OCI-LY1 (cell line): Measurements from ENCODE around the gene FEV.

Experiments
- H2AFZ ChIP-seq: fragments of 200-600 bp; sonication (generic), shearing (Covaris generic); 2 replicates; pipeline ENCODE4 v1.6.0; 2014; ENCODE audit warnings: antibody characterized with exemption, mild to moderate bottlenecking, low read length
- H3F3A ChIP-seq: fragments of 200-600 bp; sonication (generic), shearing (Covaris generic); 2 replicates; pipeline ENCODE4 v1.6.0; 2014; ENCODE audit warnings: mild to moderate bottlenecking, antibody characterized with exemption, low read length, moderate library complexity; ENCODE audit not compliant: insufficient read depth
- H3K27ac ChIP-seq: fragments of 200-600 bp; sonication (generic); 2 replicates; pipeline ENCODE4 v1.5.1; 2014; ENCODE audit warnings: low read length, mixed run types, mild to moderate bottlenecking, low read depth; ENCODE audit not compliant: poor library complexity, severe bottlenecking
- H3K27me3 ChIP-seq: fragments of 200-600 bp; sonication (generic); 2 replicates; pipeline ENCODE4 v1.6.0; 2014; ENCODE audit warnings: antibody characterized with exemption, mild to moderate bottlenecking, low read length, moderate library complexity; ENCODE audit not compliant: insufficient read depth
- H3K36me3 ChIP-seq: fragments of 200-600 bp; sonication (generic); 2 replicates; pipeline ENCODE4 v1.6.1; 2014; ENCODE audit warnings: mild to moderate bottlenecking, antibody characterized with exemption, low read length, moderate library complexity, mixed read lengths; ENCODE audit not compliant: insufficient read depth
- H3K4me1 ChIP-seq: fragments of 200-600 bp; sonication (generic); 2 replicates; pipeline ENCODE4 v1.5.1; 2014; ENCODE audit warnings: mild to moderate bottlenecking, low read length, moderate library complexity; ENCODE audit not compliant: insufficient read depth, severe bottlenecking
- H3K4me2 ChIP-seq: fragments of 200-600 bp; sonication (generic), shearing (Covaris generic); 2 replicates; pipeline ENCODE4 v1.6.1; 2014; ENCODE audit warnings: low read length
- H3K4me3 ChIP-seq: fragments of 200-600 bp; sonication (generic); 2 replicates; pipeline ENCODE4 v1.5.1; 2014; ENCODE audit warnings: low read length, low read depth, mild to moderate bottlenecking, mixed read lengths; ENCODE audit not compliant: poor library complexity, severe bottlenecking
- H3K79me2 ChIP-seq: fragments of 200-600 bp; shearing (Covaris generic); 2 replicates; pipeline ENCODE4 v1.6.1; 2016; ENCODE audit warnings: mixed run types, low read length, mixed read lengths; ENCODE audit not compliant: insufficient read depth
- H3K9ac ChIP-seq: fragments of 200-600 bp; sonication (generic), shearing (Covaris generic); 2 replicates; pipeline ENCODE4 v1.6.1; 2014; ENCODE audit warnings: mild to moderate bottlenecking, low read length, mixed read lengths
- H3K9me2 ChIP-seq: fragments of 200-600 bp; sonication (generic), shearing (Covaris generic); 2 replicates; pipeline ENCODE4 v1.6.1; 2014; ENCODE audit warnings: low read depth, mild to moderate bottlenecking, low read length, mixed read lengths
- H3K9me3 ChIP-seq: fragments of 200-600 bp; shearing (Covaris generic); 2 replicates; pipeline ENCODE4 v1.6.1; 2014; ENCODE audit warnings: low read length, mixed read lengths
- H4K20me1 ChIP-seq: fragments of 200-600 bp; sonication (generic), shearing (Covaris generic); 2 replicates; pipeline ENCODE4 v1.6.0; 2016; ENCODE audit warnings: mild to moderate bottlenecking, low read length; ENCODE audit not compliant: insufficient read depth
- EZH2 ChIP-seq: fragments of 200-600 bp; sonication (generic), shearing (Covaris generic); IDR thresholded peaks from 2 replicates; pipeline ENCODE4 v1.8.0; 2017; ENCODE audit warnings: borderline replicate concordance, mixed run types, mild to moderate bottlenecking, antibody characterized with exemption, low read length, moderate library complexity, mixed read lengths
- TF ChIP-seq, protein P1 (sequence below): fragments of 200-600 bp; sonication (generic), shearing (Covaris generic); IDR thresholded peaks from 2 replicates; pipeline ENCODE4 v1.5.1; 2017; ENCODE audit warnings: mild to moderate bottlenecking, antibody characterized with exemption, low read length, moderate library complexity, mixed read lengths

FEV gene

DNA sequence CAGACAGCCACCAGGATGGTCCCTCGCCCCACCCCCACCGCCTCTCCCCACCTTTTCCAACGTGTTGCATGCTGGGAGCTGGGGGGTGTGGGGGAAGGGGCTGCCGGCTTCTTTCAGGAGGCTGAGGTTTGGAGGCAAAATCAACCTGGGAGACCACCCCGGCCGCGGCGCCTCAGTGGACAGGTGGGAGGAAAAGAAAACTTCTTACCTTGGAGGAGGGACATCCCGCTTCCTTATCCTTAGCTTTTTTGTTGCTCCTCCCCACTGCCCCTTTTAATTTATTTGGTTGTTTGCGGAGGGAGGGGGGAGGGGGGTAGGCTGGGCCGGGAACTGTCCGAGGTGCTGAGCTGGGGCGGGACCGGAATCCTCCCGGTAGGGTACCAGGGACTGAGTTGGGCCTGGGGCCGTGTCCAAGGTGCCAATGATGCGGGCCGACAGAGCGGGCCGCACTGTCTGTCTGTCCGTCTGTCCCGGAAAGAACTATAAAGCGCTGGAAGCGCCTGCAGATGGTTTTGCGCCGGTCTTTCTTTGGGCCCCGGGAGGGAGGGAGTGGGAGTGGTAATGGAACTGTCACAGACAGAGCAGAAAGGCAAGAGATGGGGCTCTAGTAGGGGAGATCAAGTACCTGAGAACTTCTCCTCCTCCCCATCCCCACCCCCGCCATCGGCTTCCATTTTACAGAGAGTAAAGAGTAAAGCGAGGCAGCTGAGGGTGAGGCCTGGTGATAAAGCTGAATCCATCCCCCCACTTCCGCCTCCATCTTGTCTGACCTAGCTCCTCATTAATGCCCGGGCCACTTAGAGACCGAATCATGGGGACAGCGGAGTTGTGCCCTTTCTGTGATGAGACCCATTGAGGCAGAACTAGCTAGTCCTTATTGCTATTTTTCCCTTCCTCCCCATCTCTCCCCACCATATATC, 23.1 kb downstream of the FEV start:
- Histone ChIP-seq H4K20me1 (no peaks in the 10 kb centered on the region), H3K79me2 (no peaks in the 10 kb centered on the region), H3F3A (no peaks in the 10 kb centered on the region), H3K4me2 (no peak overlapping the region), H3K4me1 (peaks cover 3% of the 10 kb centered on the region), H3K27ac (no peak overlapping the region), H3K27me3 (no peaks in the 10 kb centered on the region), H3K9ac (no peak overlapping the region), H3K9me2 (no peaks in the 10 kb centered on the region), H3K4me3 (no peak overlapping the region), H3K9me3 (no peaks in the 10 kb centered on the region), H3K36me3 (no peaks in the 10 kb centered on the region), H2AFZ (no peak overlapping the region)
- TF ChIP-seq EZH2 = no peak
- TF ChIP-seq, protein P1, sequence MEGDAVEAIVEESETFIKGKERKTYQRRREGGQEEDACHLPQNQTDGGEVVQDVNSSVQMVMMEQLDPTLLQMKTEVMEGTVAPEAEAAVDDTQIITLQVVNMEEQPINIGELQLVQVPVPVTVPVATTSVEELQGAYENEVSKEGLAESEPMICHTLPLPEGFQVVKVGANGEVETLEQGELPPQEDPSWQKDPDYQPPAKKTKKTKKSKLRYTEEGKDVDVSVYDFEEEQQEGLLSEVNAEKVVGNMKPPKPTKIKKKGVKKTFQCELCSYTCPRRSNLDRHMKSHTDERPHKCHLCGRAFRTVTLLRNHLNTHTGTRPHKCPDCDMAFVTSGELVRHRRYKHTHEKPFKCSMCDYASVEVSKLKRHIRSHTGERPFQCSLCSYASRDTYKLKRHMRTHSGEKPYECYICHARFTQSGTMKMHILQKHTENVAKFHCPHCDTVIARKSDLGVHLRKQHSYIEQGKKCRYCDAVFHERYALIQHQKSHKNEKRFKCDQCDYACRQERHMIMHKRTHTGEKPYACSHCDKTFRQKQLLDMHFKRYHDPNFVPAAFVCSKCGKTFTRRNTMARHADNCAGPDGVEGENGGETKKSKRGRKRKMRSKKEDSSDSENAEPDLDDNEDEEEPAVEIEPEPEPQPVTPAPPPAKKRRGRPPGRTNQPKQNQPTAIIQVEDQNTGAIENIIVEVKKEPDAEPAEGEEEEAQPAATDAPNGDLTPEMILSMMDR = no peak

DNA sequence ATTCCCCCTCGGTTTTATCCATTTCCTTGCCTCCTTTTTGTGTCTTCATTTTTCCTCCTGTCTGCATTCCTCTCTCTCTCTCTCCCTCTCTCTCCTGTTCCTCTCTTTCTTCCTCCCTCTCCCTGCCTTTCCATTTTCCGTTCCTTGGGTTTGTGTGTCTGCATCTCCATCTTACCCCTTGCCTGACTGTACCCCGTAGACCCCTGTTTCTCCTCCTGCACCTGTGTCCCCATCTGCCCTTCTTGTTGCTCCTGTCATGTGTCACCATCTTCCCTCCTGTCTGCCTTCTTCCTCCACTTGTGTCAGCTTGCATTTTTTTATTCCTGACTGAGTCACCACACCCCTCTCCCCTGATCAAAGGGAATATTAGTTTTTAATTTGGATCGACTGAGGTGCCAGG, 23.8 kb downstream of the FEV start:
- Histone ChIP-seq H2AFZ (no peak overlapping the region), H3K9me2 (no peaks in the 10 kb centered on the region), H3K36me3 (no peaks in the 10 kb centered on the region), H4K20me1 (no peaks in the 10 kb centered on the region), H3K4me2 (no peak overlapping the region), H3K9ac (no peak overlapping the region), H3K79me2 (no peaks in the 10 kb centered on the region), H3K9me3 (no peaks in the 10 kb centered on the region), H3K27ac (no peak overlapping the region), H3F3A (no peaks in the 10 kb centered on the region), H3K27me3 (no peaks in the 10 kb centered on the region), H3K4me1 (peaks cover 3% of the 10 kb centered on the region), H3K4me3 (no peak overlapping the region)
- TF ChIP-seq EZH2 = no peak
- TF ChIP-seq, protein P1 = no peak

DNA sequence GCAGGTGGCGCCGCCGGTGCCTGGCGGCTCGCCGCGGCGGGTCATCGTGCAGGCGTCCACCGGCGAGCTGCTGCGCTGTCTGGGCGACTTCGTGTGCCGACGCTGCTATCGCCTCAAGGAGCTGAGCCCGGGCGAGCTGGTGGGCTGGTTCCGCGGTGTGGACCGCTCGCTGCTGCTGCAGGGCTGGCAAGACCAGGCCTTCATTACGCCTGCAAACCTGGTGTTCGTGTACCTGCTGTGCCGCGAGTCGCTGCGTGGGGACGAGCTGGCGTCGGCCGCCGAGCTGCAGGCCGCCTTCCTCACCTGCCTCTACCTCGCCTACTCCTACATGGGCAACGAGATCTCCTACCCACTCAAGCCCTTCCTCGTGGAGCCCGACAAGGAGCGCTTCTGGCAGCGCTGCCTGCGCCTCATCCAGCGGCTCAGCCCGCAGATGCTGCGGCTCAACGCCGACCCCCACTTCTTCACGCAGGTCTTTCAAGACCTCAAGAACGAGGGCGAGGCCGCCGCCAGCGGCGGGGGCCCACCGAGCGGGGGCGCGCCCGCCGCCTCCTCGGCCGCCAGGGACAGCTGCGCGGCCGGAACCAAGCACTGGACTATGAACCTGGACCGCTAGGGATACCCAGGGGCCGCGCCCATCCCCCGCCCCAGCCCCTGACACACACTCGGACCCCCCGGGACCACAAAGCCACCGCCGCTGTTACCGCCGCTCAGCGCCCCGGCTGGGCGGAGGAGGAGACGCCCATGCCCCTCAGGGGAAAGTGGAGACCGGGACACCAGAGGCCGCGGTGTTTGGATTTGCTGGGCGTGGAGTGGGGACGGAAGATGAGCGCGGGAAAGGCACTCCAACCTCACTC, 24.4 kb downstream of the FEV start:
- H3K4me2 ChIP-seq = no peak overlapping the region
- H3K4me3 ChIP-seq = no peak overlapping the region
- H3K36me3 ChIP-seq = no peaks in the 10 kb centered on the region
- TF ChIP-seq, protein P1 = no peak
- TF ChIP-seq EZH2 = no peak
- H2AFZ ChIP-seq = no peak overlapping the region
- H3K9me2 ChIP-seq = no peaks in the 10 kb centered on the region
- H3K79me2 ChIP-seq = no peaks in the 10 kb centered on the region
- H3K4me1 ChIP-seq = peaks cover 3% of the 10 kb centered on the region
- no peaks in the 10 kb centered on the region for H4K20me1 ChIP-seq
- no peak overlapping the region for H3K9ac ChIP-seq
- no peaks in the 10 kb centered on the region for H3F3A ChIP-seq
- H3K9me3 ChIP-seq = no peaks in the 10 kb centered on the region
- H3K27me3 ChIP-seq = no peaks in the 10 kb centered on the region
- no peak overlapping the region for H3K27ac ChIP-seq
